Tibial artery (tissue), 4 donors: ENCODE results near the gene PPP1R15A.
A peak's percentile ranks its signal among the peaks of the same experiment; 100 is the strongest.

Experiments
- DNase-seq, 2 donors: peaks; one replicate each; pipeline ENCODE4 v3.0.0-alpha.2; 2019
- H3K27ac ChIP-seq, 2 donors: fragments of 200-600 bp; sonication (generic) in 1 of 2; 1 replicate in 1 of 2; 2 replicates in 1 of 2; pipeline ENCODE4 v1.5.1; 2018 to 2019; ENCODE audit warnings: mild to moderate bottlenecking in 1 of 2
- H3K27me3 ChIP-seq, 2 donors: fragments of 200-600 bp; sonication (generic) in 1 of 2; one replicate each; pipeline versions ENCODE4 v1.5.1 to v1.6.0; 2016 to 2019
- H3K36me3 ChIP-seq, 3 donors: fragments of 200-600 bp; sonication (generic) in 2 of 3; one replicate each; pipeline ENCODE4 v1.5.1; 2016 to 2019; ENCODE audit warnings: mild to moderate bottlenecking in 2 of 3
- H3K4me1 ChIP-seq, 4 donors: fragments of 200-600 bp; sonication (generic) in 2 of 4; 1 replicate in 3 of 4; 2 replicates in 1 of 4; pipeline ENCODE4 v1.5.1; 2016 to 2019
- H3K4me3 ChIP-seq, 2 donors: fragments of 200-600 bp; sonication (generic) in 1 of 2; 1 replicate in 1 of 2; 2 replicates in 1 of 2; pipeline ENCODE4 v1.5.1; 2018 to 2019; ENCODE audit warnings: mild to moderate bottlenecking in 2 of 2
- H3K9me3 ChIP-seq, 3 donors: fragments of 200-600 bp; sonication (generic) in 1 of 3; one replicate each; pipeline ENCODE4 v1.5.1; 2016 to 2019
- CTCF ChIP-seq, 2 experiments: fragments of 200-600 bp in 1 of 2; fragments of 450-650 bp in 1 of 2; IDR thresholded peaks; one replicate each; pipeline ENCODE4 v1.5.1; 2017 to 2019; ENCODE audit warnings: antibody characterized with exemption in 2 of 2, mild to moderate bottlenecking in 1 of 2, moderate library complexity in 1 of 2
- intact Hi-C: fragments of 100-400 bp; cut with DNase I; formaldehyde crosslinking; loops from one replicate; pipeline ENCODE4 v1.15.0; 2023; ENCODE audit warnings: low total_unique reads

PPP1R15A gene

GRCh38 chr19:48833049-48833448 is 39.2 kb upstream of the PPP1R15A start:
- Histone ChIP-seq H3K4me1 (peaks cover 0 to 24% (median 13%) of the 10 kb centered on the region in 4 donors), H3K9me3 (no peaks in the 10 kb centered on the region), H3K27ac (no peak overlapping the region), H3K27me3 (no peaks in the 10 kb centered on the region), H3K36me3 (peaks cover 0 to 53% (median 9%) of the 10 kb centered on the region in 3 donors), H3K4me3 (no peak overlapping the region)
- DNase-seq = no peak
- intact Hi-C loops = loop anchor here (2.0 to 10.0 kb wide), 2 partner anchors 38 to 188 kb away; partner anchors contain the start of gene CA11
- TF ChIP-seq CTCF (IDR thresholded peaks at IDR 0.05) = no peak

- no peak for DNase-seq
- Histone ChIP-seq H3K27ac (no peak overlapping the region), H3K9me3 (no peaks in the 10 kb centered on the region), H3K27me3 (no peaks in the 10 kb centered on the region), H3K4me3 (no peak overlapping the region), H3K36me3 (peaks cover 0 to 44% (median 9%) of the 10 kb centered on the region in 3 donors), H3K4me1 (peaks cover 0 to 24% (median 13%) of the 10 kb centered on the region in 4 donors)
- no peak for TF ChIP-seq CTCF (IDR thresholded peaks at IDR 0.05)
- intact Hi-C loops = loop anchor here (2.0 to 10.0 kb wide), 2 partner anchors 39 to 189 kb away; partner anchors contain the start of gene CA11
These were observed 38.2 kb upstream of the PPP1R15A start for GRCh38 chr19:48833977-48834376.

- Histone ChIP-seq H3K27ac (peak overlapping the region; percentile 83 to 85), H3K9me3 (no peaks in the 10 kb centered on the region), H3K36me3 (peaks cover 0 to 35% (median 9%) of the 10 kb centered on the region in 3 donors), H3K4me3 (peak overlapping the region; percentile 44 to 59), H3K27me3 (no peaks in the 10 kb centered on the region), H3K4me1 (peaks cover 0 to 24% (median 13%) of the 10 kb centered on the region in 4 donors)
- TF ChIP-seq CTCF (IDR thresholded peaks at IDR 0.05) = peak; percentile 88 to 98
- intact Hi-C loops = loop anchor here (10.0 kb wide), 1 partner anchor 191 kb away; the partner anchor contains the start of gene CA11
- DNase-seq = peak; percentile 97 to 98
These were observed 36.5 kb upstream of the PPP1R15A start for GRCh38 chr19:48835734-48836088.

- Histone ChIP-seq H3K27me3 (no peaks in the 10 kb centered on the region), H3K4me1 (peaks cover 0 to 24% (median 13%) of the 10 kb centered on the region in 4 donors), H3K27ac (peak within 1 kb of the TSS; percentile 83 to 85), H3K9me3 (no peaks in the 10 kb centered on the region), H3K4me3 (peak within 1 kb of the TSS; percentile 44 to 59), H3K36me3 (peaks cover 0 to 30% (median 3%) of the 10 kb centered on the region in 3 donors)
- DNase-seq = peak; percentile 65 to 80
- intact Hi-C loops = loop anchor here (10.0 kb wide), 1 partner anchor 192 kb away; the partner anchor contains the start of gene CA11
- no peak for TF ChIP-seq CTCF (IDR thresholded peaks at IDR 0.05)
These were observed 35.9 kb upstream of the PPP1R15A start, which contains the start of gene HSD17B14 for GRCh38 chr19:48836089-48837017. Gene HSD17B14 (minus strand): TSS chr19:48836491. CDS start chr19:48836411, 80 bp downstream.

- no peak for TF ChIP-seq CTCF (IDR thresholded peaks at IDR 0.05)
- Histone ChIP-seq H3K36me3 (peaks cover 0 to 22% (median 0%) of the 10 kb centered on the region in 3 donors), H3K4me3 (peak overlapping the region; percentile 44 to 59), H3K27me3 (no peaks in the 10 kb centered on the region), H3K9me3 (no peaks in the 10 kb centered on the region), H3K4me1 (peaks cover 0 to 24% (median 13%) of the 10 kb centered on the region in 4 donors), H3K27ac (peak overlapping the region; percentile 83 to 85)
- intact Hi-C loops = loop anchor here (10.0 kb wide), 1 partner anchor 192 kb away; the partner anchor contains the start of gene CA11
- DNase-seq = peak; percentile 93 to 96
These were observed 35.1 kb upstream of the PPP1R15A start for GRCh38 chr19:48837051-48837524.
